Endothelial cell of umbilical vein (primary cell): Measurements from ENCODE around the gene MYO1C.

Experiments used
- EZH2 ChIP-seq: IDR thresholded peaks from 2 replicates; pipeline ENCODE4 v1.6.1; 2012; ENCODE audit warnings: borderline replicate concordance, low read depth, mild to moderate bottlenecking, moderate library complexity, low read length, inconsistent platforms; ENCODE audit not compliant: severe bottlenecking
- POLR2A ChIP-seq: IDR thresholded peaks from 2 replicates; pipeline ENCODE4 v1.6.1; 2012; ENCODE audit warnings: low read depth, mild to moderate bottlenecking, control low read depth, low read length
- TF ChIP-seq, protein P1 (sequence below), 2 donors: IDR thresholded peaks; 1 replicate in 1 of 2; 2 replicates in 1 of 2; pipeline ENCODE4 v1.5.1; 2011; ENCODE audit warnings: low read length in 2 of 2, mild to moderate bottlenecking in 2 of 2, moderate library complexity in 2 of 2, control low read depth in 1 of 2, inconsistent platforms in 1 of 2, low read depth in 1 of 2; ENCODE audit not compliant: insufficient read depth in 1 of 2; ENCODE audit errors: extremely low read depth in 1 of 2

DNA sequence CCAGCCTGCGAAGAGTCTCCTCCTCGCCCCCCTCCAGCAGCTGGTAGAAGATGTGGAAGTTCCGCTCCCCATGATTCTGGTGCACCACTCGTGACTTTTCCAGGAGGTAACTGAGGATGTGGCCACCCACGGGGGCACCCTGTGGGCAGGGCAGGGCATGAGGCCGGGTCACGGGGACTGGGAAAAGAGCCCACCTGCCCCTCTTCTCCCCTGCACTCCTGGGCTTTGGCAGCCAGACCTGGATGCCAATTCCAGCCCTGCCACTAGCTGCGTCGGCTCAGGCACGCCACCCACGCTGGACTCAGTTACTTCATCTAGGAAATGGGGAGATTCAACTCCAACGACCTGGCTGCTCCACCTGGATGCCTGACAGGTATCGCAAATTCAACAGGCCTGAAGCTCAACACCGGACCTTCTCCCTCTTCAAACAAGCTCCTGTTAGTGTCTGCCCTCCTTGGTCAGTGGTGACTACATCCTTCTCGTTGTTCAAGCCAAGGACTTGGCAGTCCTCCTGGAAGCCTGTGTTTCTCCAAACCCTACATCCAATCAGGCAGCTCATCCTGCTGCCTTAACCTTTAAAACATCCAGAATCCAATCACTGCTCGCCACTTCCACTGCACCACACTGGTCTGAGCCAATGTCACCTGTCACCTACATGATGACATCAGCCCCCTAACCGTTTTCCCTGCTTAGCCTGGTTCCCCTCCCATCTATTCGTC, 11.6 kb downstream of the MYO1C start:
- TF ChIP-seq POLR2A (no peak), EZH2 (no peak)
- TF ChIP-seq, protein P1, sequence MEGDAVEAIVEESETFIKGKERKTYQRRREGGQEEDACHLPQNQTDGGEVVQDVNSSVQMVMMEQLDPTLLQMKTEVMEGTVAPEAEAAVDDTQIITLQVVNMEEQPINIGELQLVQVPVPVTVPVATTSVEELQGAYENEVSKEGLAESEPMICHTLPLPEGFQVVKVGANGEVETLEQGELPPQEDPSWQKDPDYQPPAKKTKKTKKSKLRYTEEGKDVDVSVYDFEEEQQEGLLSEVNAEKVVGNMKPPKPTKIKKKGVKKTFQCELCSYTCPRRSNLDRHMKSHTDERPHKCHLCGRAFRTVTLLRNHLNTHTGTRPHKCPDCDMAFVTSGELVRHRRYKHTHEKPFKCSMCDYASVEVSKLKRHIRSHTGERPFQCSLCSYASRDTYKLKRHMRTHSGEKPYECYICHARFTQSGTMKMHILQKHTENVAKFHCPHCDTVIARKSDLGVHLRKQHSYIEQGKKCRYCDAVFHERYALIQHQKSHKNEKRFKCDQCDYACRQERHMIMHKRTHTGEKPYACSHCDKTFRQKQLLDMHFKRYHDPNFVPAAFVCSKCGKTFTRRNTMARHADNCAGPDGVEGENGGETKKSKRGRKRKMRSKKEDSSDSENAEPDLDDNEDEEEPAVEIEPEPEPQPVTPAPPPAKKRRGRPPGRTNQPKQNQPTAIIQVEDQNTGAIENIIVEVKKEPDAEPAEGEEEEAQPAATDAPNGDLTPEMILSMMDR (IDR thresholded peaks at IDR 0.05; ENCODE audit: extremely low read depth in 1 of 2, insufficient read depth in 1 of 2, low read depth in 1 of 2, low read length in 2 of 2) = no peak
